Lung (tissue), 12 donors: Measurements from ENCODE around the gene MT1G. TPM values are rescaled to one million over a fixed set of nuclear protein-coding genes. Genes with fewer than 3 reads are reported as not detected.

ENCODE experiments used
- ATAC-seq: fragments of 200-7000 bp; cut with Tn5 transposase; one replicate; pipeline ENCODE4 v1.9.1; 2020; ENCODE audit warnings: moderate number of reproducible peaks; ENCODE audit not compliant: insufficient read depth, low FRiP score
- DNase-seq, 3 donors: peaks; one replicate each; pipeline ENCODE4 v3.0.0-alpha.2; 2013 to 2017
- H3K27ac ChIP-seq, 2 donors: one replicate each; pipeline ENCODE4 v1.5.1; 2013; ENCODE audit warnings: mild to moderate bottlenecking in 2 of 2, moderate library complexity in 2 of 2, control low read depth in 1 of 2, inconsistent platforms in 1 of 2, low read depth in 1 of 2, low read length in 1 of 2
- H3K27me3 ChIP-seq, 3 donors: one replicate each; pipeline ENCODE4 v1.5.1; 2013; ENCODE audit warnings: low read length in 2 of 3; ENCODE audit not compliant: control insufficient read depth in 3 of 3, insufficient read depth in 3 of 3
- H3K36me3 ChIP-seq, 4 donors: one replicate each; pipeline ENCODE4 v1.5.1; 2013; ENCODE audit warnings: low read length in 4 of 4, mild to moderate bottlenecking in 1 of 4, moderate library complexity in 1 of 4; ENCODE audit not compliant: control insufficient read depth in 4 of 4, insufficient read depth in 4 of 4
- H3K4me1 ChIP-seq, 5 donors: one replicate each; pipeline ENCODE4 v1.5.1; 2013; ENCODE audit warnings: low read length in 5 of 5, mild to moderate bottlenecking in 2 of 5, moderate library complexity in 1 of 5; ENCODE audit not compliant: control insufficient read depth in 5 of 5, insufficient read depth in 5 of 5
- H3K4me3 ChIP-seq: one replicate; pipeline ENCODE4 v1.5.1; 2013; ENCODE audit warnings: mild to moderate bottlenecking, control low read depth, moderate library complexity
- H3K9ac ChIP-seq, 2 donors: one replicate each; pipeline ENCODE4 v1.5.1; 2013; ENCODE audit warnings: low read length in 2 of 2, control low read depth in 1 of 2; ENCODE audit not compliant: insufficient read depth in 1 of 2
- H3K9me3 ChIP-seq, 4 donors: one replicate each; pipeline ENCODE4 v1.5.1; 2013; ENCODE audit warnings: low read length in 3 of 4, mild to moderate bottlenecking in 1 of 4, moderate library complexity in 1 of 4; ENCODE audit not compliant: control insufficient read depth in 4 of 4, insufficient read depth in 3 of 4
- WGBS, 2 donors: extraction: QIAGEN DNeasy Blood & Tissue Kit; methylation state at CpG; one replicate each; pipeline ENCODE4 v1.1.7; 2013; 5-methylcytosine and 5-hydroxymethylcytosine counted together
- polyA plus RNA-seq, 2 donors: library from polyadenylated mRNA; stranded (reverse); fragments of 200-250 nt; gene quantifications; one replicate each; pipeline ENCODE4 v1.2.1, GENCODE V29; 2013
- total RNA-seq, 2 donors: library from RNA; depleted of rRNA in 1 of 2; stranded (reverse); fragments of >200 nt in 1 of 2; gene quantifications; one replicate each; pipeline ENCODE4 v1.2.1, GENCODE V29; 2014 to 2021
- TF ChIP-seq, protein P1 (sequence below): IDR thresholded peaks from 2 replicates; pipeline ENCODE4 v1.5.1; 2012; ENCODE audit warnings: mild to moderate bottlenecking; ENCODE audit errors: control extremely low read depth, extremely low read depth
- donor health status: control.
- donor health status: control.
- donor health status: Bipolar disorder and iron deficiency.
- donor health status: healthy.
- donor health status: DM: yes; HTN: yes; CAD: no.

MT1G gene
- total and polyA plus RNA-seq, 4 donors: 3.5 to 140 (median 78.0) TPM

DNA sequence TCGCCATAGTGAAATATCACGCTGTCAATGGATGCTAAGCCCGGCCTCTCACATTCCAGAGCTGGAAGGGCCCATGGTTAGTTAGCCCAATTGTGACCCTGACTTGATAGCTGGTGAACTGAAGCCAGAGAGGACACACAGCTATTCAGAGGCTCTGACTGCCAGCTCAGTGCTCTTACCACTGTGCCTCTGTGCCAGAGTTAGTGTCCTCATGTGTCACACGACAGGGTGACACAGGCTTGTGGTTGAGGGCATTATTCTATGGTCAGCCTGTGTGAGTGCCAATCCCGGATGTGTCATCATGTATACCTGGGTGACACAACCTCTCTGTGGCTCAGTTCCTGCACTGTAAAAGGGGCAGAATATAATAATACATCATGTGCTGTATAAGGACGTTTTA, 12.0 kb upstream of the MT1G start:
- ATAC-seq: no peak
- TF ChIP-seq, protein P1, sequence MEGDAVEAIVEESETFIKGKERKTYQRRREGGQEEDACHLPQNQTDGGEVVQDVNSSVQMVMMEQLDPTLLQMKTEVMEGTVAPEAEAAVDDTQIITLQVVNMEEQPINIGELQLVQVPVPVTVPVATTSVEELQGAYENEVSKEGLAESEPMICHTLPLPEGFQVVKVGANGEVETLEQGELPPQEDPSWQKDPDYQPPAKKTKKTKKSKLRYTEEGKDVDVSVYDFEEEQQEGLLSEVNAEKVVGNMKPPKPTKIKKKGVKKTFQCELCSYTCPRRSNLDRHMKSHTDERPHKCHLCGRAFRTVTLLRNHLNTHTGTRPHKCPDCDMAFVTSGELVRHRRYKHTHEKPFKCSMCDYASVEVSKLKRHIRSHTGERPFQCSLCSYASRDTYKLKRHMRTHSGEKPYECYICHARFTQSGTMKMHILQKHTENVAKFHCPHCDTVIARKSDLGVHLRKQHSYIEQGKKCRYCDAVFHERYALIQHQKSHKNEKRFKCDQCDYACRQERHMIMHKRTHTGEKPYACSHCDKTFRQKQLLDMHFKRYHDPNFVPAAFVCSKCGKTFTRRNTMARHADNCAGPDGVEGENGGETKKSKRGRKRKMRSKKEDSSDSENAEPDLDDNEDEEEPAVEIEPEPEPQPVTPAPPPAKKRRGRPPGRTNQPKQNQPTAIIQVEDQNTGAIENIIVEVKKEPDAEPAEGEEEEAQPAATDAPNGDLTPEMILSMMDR: no peak

DNA sequence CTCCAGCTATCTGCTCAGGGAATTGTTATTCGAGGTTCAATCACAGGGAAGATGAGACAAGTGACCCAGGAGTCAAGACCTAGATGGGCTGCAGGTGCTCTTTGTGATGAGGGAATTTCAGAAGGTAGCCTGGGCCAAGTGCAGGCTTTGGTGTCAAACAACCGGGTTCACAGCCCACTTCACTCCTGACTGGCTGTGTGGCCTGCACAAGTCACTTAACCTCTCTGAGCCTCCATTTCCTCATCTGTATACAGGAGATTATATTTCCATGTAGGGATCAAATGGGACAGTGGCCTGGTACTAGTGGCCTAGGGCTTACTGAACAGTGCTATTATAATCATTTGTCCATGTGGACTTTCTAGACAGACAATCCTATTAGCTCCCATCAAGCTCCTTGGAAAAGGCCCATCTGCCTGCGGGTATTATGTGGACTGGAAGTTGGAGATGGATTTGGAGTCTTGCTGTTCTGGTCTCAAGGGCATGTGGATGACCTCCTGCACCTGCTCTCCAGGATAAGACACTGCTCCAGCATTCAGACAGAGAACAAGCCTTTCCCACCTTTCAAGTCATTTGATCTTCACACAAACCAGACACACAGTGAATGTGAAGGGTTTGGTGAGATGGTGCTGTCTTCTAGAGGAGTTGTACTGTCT, 11.3 kb upstream of the MT1G start:
- peaks cover 0 to 24% (median 22%) of the 10 kb centered on the region in 3 donors for H3K27me3 ChIP-seq
- TF ChIP-seq, protein P1: no peak
- no peak overlapping the region for H3K9ac ChIP-seq
- peaks cover 0 to 21% (median 4%) of the 10 kb centered on the region in 5 donors for H3K4me1 ChIP-seq
- ATAC-seq (no peak), DNase-seq (no peak)
- H3K27ac ChIP-seq: peak overlapping the region in 1 of 2 donors; percentile 76
- H3K4me3 ChIP-seq: no peak overlapping the region
- H3K9me3 ChIP-seq: no peaks in the 10 kb centered on the region
- peaks cover 0 to 2% (median 0%) of the 10 kb centered on the region in 4 donors for H3K36me3 ChIP-seq
- WGBS, 2 donors: 90 to 98% methylated on average over 3 of the region's 3 CpGs

More for the DNA sequence above, 12.0 kb upstream of the MT1G start:
- no peak for DNase-seq
- H3K36me3 ChIP-seq: peaks cover 0 to 2% (median 0%) of the 10 kb centered on the region in 4 donors
- H3K4me3 ChIP-seq: no peak overlapping the region
- H3K9me3 ChIP-seq: no peaks in the 10 kb centered on the region
- WGBS, 2 donors: 81 to 88% methylated on average over 6 of the region's 6 CpGs
- H3K27ac ChIP-seq: peak overlapping the region in 1 of 2 donors; percentile 76
- peaks cover 0 to 21% (median 4%) of the 10 kb centered on the region in 5 donors for H3K4me1 ChIP-seq
- no peak overlapping the region for H3K9ac ChIP-seq
- peaks cover 0 to 24% (median 22%) of the 10 kb centered on the region in 3 donors for H3K27me3 ChIP-seq

DNA sequence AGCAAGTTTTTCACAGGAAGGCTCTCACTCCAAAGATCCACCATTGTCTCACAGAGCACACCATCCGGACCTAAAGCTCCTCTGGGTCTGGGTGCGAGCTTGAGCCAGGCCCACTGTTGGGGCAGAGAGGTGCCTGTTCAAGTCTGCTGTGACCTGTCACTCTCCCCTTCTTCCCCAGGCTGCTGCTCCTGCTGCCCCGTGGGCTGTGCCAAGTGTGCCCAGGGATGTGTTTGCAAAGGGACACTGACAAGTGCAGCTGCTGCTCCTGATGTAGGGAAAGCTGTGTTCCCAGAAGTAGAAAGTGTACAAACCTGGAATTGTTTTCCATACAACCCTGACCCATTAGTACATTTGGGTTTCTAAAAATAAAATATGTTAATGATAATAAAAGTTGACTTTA, 9.6 kb upstream of the MT1G start:
- ATAC-seq (no peak), DNase-seq (no peak)
- Histone ChIP-seq H3K9ac (no peak overlapping the region), H3K36me3 (no peaks in the 10 kb centered on the region), H3K4me3 (no peak overlapping the region), H3K4me1 (peaks cover 0 to 15% (median 0%) of the 10 kb centered on the region in 5 donors), H3K9me3 (no peaks in the 10 kb centered on the region), H3K27me3 (peaks cover 0 to 35% (median 29%) of the 10 kb centered on the region in 3 donors), H3K27ac (no peak overlapping the region)
- 80 to 82% methylated on average over 3 of the region's 3 CpGs for WGBS, 2 donors
- TF ChIP-seq, protein P1: no peak
